H4 (cell line): ENCODE data around the gene ATP9A. TPM values are rescaled to one million over a fixed set of nuclear protein-coding genes. Genes with fewer than 3 reads are reported as not detected.
A peak's percentile ranks its signal among the peaks of the same experiment; 100 is the strongest.
"Not testable (repeated sequence)": the region's sequence is repeated elsewhere in the genome, so short reads cannot be mapped to it uniquely, and the experiment has no call there.

Source experiments
- DNase-seq: peaks from one replicate; pipeline ENCODE4 v3.0.0-alpha.2; 2015; ENCODE audit warnings: low spot score
- total RNA-seq: library from RNA; depleted of rRNA; stranded (reverse); fragments of >200 nt; shearing (Covaris generic); gene quantifications from 2 replicates; pipeline ENCODE4 v1.2.3, GENCODE V29; 2014

Gene ATP9A
- total RNA-seq, 1 experiment from 2014 or later = 4.1 TPM

GRCh38 chr20:51797357-51798025 lies 29.3 kb upstream of the ATP9A start:
- DNase-seq = no peak

DNA sequence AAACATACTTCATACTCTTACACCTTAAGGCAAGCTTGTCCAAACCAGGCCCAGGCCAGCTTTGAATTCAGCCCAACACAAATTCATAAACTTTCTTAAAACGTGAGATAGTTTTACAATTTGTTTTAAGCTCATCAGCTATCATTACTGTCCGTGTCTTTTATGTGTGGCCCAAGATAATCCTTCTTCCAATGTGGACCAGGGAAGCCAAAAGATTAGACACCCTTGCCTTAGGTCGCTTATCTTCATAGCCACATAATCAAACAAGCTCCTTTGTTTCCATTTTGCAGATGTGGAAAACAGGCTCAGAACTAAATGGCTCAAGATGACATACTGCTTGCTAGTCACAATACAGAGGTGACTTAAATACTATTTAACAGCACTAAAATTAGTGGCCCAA lies 28.1 kb upstream of the ATP9A start:
- no peak for DNase-seq

DNA sequence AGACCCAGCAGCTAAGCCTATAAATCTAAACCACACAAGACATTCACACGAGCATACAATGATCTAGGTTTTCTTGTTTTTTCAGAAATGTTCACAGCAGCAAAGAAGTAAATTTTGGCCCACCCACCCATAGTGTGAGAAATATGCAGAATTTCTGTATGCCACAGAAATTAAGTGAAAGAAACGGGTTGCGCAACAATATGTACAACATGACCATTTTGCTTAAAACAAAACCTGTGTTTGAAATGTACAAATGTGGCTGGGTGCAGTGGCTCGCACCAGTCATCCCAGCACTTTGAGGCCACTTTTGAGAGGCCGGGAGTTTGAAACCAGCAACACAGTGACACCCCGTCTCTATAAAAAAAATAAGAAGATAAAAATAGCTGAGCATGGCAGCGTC lies 24.8 kb upstream of the ATP9A start:
- DNase-seq = no peak

DNA sequence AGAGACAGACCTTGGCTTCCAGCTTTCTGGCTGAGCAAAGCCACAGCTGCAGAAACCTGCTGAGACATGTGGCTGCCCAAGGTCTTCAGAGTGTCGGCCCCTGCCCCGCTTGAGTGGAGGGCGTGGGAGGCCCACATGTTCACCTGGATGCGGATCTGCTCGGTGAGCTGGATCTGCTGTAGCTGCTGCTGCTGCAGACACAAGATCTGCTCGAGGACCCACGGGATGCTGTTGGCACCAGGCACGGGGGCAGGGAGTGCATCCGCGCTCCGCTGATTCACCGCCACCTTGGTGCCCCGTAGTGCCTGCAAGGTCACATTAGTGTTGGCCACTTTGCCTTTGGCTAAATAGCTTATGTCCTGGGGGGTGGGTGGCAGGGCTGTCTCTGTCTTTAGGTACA lies 23.4 kb upstream of the ATP9A start:
- DNase-seq = no peak

DNA sequence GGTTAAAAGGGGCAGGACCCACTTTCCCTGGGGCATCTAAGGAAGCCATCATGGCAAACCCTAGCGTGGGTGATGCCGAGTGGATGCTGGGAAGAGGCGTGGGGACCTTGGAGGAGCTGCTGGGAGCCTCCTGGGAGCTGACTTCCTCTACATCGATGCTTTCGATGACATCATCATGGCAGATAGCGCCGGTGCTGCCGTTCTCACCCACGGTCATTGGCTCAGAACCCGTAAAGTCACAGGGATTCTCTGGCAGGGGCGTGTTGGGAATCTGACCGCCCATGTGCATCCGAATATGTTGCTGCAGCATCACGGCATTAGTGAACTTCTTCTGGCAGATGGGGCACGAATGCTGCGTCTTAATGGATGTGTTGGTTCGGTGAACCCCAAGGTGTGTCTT lies 22.1 kb upstream of the ATP9A start:
- no peak for DNase-seq

DNA sequence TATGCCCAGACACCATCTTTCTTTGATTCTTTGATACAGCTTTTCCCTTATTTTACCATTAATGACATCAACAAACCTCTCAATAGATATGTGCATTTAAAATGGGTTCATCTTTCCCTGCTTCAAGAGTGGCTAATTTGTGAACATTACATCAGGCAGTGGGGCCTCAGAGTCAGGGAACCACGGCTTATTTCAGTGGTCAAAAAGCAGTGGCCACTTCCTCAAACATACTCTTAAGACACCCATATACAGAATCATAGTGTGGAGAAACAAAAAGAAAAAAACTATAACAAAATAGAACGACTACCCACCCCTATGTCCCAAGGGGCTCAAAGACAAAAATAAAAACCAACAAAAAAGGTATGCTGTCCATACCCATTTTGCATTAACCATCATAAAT lies 21.2 kb upstream of the ATP9A start:
- no peak for DNase-seq

GRCh38 chr20:51788822-51789221 lies 20.6 kb upstream of the ATP9A start:
- DNase-seq = no peak

DNA sequence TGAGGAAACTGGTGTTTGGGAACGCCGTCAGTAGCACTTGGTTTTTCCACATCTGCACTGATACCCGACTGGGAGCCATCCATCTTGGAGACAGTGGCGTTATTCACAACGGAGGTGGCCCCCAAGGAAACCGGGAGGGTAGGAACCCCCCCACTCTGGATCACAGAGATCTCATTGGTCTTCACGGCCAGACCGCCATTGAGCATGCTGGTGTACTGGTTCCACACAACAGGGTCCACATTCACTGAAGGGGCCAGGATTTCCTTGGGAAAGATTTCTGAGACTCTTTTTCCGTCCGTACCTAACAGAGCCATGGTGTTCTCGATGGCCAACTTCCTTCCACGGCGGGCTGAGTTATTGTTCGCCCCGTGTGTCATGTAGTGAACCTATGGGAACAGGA lies 16.1 kb upstream of the ATP9A start:
- no peak for DNase-seq

DNA sequence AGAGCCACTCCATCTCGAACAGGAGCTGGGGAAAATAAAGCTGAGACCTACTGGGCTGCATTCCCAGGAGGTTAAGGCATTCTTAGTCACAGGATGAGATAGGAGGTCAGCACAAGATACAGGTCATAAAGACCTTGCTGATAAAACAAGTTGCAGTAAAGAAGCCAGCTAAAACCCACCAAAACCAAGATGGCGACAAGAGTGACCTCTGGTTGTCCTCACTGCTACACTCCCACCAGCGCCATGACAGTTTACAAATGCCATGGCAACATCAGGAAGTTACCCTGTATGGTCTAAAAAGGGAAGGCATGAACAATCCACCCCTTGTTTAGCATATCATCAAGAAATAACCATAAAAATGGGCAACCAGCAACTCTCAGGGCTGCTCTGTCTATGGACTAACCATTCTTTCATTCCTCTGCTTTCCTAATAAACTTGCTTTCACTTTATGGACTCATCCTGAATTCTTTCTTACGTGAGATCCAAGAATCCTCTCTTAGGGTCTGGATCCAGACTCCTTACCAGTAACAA lies 10.1 kb upstream of the ATP9A start:
- DNase-seq = not testable (repeated sequence)

GRCh38 chr20:51775241-51775640 lies 7.1 kb upstream of the ATP9A start:
- DNase-seq = no peak

DNA sequence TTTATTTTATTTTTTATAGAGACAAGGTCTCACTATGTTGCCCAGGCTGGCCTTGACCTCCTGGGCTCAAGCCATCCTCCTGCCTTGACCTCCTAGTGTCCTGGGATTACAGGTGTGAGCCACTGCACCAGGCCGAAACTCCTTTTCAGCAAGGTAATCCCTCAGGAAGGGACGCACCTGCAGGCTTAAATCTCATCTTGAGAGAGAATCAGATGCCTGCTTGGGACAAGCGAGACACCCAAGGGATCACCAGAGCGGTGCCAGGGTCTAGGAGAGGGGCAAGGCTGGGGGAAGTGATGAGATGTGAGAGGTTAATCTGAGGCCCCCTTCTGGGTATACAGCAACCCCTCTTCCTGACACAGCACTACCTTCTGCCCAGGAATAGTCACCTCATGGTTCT lies 4.0 kb upstream of the ATP9A start:
- DNase-seq = no peak

- DNase-seq = no peak
Observed at GRCh38 chr20:51769976-51770615, 1.9 kb upstream of the ATP9A start.

DNA sequence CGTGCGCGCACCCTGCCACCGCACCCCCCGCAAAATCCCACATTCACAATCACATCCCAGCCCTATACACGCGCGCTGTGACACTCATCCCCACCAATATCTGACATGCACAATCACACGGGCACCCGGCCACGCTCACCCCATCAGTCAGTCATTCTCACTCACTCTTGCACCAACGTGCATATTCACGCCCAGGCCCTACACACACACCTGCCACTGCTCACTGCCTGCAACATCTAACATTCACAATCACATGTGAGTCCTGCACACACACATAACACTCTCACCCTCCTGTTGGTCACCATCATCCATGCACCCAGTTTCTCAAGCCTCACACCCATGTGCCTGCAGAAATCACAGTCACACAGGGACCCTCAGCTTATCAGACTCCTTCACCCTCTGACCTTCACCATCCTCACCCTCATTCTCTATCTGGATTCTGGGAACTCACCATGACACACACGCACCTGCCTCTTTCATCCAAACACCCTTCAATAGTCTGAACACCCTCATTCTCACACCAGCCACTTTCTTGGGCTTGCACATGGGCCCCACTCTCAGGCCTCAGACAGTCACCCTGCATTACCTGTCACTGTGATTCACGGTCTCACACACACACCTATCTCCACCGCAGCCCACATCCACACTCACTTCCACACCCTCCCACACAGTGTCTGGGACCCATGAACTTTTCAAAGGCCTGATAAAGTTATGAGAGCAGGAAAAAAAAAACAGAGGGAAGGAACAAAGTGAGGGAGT lies 748 bp upstream of the ATP9A start:
- DNase-seq = no peak

DNA sequence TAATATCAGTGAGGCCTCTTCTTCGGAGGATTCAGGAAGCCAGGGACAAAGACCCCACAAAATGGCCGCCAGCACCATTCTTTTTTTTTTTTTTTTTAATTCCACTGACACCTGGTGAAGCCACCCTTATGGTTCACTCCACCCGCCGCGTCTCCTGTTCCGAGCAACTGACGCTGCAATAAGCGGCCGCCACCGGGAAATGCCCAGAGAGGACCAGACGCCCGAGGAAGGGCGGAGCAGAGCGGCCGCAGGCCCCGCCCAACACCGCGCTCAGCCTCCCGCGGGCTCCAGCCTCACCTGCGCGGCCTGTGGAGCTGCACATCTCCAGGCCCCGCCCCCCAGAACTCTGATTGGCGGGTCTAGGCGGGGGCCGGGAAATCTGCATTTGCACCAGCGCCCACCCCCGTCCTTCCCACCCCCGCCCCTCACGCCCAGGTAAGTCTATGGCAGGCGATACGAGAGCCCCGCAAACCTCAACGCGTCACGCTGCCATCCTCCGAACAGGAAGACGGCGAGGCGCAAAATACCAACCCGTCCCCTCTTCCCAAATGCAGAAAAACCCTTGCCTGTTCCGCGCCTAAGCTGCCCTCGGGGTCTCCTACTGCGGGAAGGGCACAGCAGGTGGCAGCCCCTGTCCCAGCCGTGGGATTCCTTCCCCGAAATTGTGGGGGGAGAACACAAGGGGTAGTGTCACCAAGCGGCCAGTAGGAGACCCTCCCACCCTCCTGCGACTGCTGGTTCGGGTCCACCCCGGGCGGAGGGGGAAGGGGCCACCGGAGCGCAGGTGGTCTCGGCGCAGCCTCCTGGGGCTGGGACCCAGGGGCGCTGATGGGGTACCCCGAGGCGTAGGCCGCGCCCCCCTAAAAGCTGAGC lies 960 bp downstream of the ATP9A start:
- DNase-seq = peak; percentile 57

DNA sequence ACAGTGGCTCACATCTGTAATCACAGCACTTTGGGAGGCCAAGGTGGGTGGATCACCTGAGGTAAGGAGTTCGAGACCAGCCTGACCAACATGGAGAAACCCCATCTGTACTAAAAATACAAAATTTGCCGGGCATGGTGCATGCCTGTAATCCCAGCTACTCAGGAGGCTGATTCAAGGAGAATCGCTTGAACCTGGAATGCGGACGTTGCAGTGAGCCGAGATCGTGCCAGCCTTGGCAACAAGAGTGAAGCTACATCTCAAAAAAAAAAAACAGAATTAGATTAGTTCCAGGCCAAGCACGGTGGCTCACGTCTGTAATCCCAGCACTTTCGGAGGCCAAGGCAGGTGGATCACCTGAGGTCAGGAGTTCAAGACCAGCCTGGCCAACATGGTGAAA lies 2.8 kb downstream of the ATP9A start:
- not testable (repeated sequence) for DNase-seq

DNA sequence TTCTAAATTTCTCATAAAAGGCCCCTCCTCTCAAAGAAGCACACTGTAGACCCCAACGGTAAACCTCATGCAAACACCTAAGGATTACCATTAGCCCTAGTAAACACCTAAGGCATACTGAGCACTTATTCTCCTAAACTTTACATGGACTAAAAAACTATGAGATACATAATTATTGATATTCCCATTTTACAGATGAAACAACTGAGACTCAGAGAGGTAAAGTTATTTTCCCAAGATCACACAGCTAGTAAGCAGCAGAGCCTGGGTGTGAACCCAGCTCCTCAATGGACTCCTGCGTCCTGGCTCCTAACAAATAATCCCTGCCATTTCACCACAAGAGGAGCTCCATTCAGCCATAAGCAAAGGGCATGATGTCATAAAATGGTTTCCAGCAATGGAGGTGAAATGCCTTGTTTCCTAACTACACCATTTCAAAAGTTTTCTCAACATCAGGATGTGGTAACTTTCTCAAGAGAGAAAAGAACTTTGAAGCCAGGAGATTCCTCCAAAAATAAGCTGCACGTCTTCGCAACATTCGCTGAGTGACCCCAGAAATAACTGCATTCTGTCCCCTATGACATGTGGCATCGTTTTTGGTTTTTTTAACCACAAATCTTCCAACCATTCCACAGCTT lies 4.1 kb downstream of the ATP9A start:
- DNase-seq = peak; percentile 43

DNA sequence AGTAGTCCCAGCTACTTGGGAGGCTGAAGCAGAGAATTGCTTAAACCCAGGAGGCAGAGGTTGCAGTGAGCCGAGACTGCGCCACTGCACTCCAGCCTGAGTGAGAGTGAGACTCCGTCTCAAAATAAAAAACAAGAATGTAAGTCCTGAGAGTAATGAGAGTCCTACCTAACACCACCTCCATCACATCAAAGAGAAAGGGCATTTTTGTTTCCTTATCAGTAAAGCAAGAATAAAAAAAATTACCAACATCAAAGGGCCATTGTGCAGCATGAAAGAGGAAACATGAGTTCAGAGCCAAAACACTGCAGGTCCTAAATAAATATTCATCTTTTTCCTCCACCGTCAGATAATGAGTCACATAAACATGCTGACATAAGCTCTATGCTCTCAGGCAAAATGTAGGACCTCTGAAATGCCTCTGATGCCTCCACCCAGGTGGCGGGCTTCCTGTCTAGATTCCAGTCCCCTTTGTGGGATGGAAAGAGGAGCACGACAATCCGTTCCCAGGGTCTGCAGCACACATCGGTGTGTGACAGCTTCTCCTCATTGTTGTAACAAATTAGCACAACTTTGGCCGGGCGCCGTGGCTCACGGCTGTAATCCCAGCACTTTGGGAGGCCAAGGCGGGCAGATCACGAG lies 7.2 kb downstream of the ATP9A start:
- peak; percentile 77 for DNase-seq

DNA sequence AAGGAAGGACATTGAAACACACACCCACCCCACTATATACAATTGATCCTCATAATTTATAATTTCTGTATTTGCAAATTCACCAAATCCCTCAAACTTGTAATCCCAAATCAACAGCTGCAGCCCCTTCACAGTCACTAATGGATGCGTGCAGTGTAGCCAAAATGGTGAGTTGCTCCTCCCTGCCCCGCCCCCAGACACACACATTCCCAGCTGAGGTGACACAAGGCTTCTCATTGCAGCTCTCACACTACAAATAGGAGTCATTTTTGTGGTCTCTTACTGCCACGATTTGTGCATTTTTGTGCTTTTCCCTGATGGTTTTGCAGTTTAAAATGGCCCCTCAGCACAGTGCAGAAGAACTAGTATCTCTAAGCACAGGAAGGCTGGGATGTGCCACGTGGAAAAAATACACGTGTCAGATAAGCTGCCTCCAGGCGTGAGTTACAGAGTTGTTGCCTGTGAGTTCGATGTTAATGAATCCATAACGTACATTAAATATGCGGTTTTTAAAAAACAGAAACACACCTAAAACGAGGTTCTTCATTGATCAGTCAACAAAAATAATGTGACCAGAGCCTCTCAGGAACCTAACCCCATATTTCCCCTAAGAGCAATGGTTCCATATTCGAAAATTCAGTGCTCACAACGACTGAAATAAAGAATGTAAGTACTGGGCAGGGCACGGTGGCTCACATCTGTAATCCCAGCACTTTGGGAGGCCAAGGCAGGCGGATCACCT lies 8.2 kb downstream of the ATP9A start:
- DNase-seq = no peak

GRCh38 chr20:51758978-51759544 lies 9.1 kb downstream of the ATP9A start:
- DNase-seq = no peak

DNA sequence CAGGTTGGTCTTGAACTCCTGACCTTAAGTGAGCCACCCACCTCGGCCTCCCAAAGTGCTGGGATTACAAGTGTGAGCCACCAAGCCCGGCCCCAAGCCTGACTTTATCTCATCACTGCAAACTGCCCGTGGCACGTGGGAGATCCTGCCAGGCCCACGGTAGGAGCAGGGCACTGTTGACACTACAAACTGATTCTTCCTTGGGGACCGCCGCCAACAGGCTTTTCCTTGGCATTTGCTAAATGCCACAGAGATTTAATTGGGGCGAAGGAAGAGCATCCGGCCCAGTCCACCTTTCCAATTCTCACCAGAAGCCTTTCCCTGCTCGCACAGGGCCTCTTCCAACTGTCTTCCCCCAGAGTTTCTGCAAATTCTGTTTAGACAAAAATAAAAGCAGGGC lies 11.0 kb downstream of the ATP9A start:
- DNase-seq = no peak
